Pons (tissue), 1 donor: ENCODE measurements around the gene CT45A5.
"Not testable (repeated sequence)": the region's sequence is repeated elsewhere in the genome, so short reads cannot be mapped to it uniquely, and the experiment has no call there.

Source experiments
- DNase-seq: peaks from one replicate; pipeline ENCODE4 v3.0.0-alpha.2; 2016; ENCODE audit warnings: low spot score

CT45A5 gene

DNA sequence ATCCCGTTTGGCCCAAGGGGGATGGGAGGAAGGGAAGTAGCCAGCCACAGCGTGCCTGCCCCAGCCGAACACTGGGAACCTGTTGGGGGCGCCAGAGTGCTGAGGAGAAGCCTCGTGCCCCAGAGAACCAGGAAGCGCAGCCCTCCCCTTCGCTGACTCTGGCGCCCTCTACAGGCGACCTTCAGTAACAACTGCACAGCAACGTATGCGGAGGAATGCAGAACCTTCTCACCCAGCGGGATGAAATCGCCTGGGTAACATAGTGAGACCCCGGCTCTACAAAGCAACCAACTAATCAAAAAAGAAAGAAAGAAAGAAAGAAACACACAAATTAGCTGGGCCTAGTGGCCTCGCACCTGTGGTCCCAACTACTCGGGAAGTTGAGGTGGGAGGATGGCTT is at the start of gene CT45A5:
Gene CT45A5, minus strand, starts transcription at position 101 of the 400 bp plus-strand sequence. CDS start 3,774 bp downstream, outside the sequence.
- DNase-seq, result not testable (repeated sequence)

DNA sequence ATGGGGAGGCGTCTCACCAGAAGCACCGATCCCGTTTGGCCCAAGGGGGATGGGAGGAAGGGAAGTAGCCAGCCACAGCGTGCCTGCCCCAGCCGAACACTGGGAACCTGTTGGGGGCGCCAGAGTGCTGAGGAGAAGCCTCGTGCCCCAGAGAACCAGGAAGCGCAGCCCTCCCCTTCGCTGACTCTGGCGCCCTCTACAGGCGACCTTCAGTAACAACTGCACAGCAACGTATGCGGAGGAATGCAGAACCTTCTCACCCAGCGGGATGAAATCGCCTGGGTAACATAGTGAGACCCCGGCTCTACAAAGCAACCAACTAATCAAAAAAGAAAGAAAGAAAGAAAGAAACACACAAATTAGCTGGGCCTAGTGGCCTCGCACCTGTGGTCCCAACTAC is 34.6 kb upstream of the CT45A5 start, which contains the start of gene CT45A2:
Gene CT45A2, minus strand, starts transcription at position 101 of the 400 bp plus-strand sequence. CDS start 3,747 bp downstream, outside the sequence.
- DNase-seq, result not testable (repeated sequence)

DNA sequence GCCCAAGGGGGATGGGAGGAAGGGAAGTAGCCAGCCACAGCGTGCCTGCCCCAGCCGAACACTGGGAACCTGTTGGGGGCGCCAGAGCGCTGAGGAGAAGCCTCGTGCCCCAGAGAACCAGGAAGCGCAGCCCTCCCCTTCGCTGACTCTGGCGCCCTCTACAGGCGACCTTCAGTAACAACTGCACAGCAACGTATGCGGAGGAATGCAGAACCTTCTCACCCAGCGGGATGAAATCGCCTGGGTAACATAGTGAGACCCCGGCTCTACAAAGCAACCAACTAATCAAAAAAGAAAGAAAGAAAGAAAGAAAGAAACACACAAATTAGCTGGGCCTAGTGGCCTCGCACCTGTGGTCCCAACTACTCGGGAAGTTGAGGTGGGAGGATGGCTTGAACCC is 17.4 kb upstream of the CT45A5 start, which contains the start of gene CT45A6:
Gene CT45A6, minus strand, starts transcription at position 101 of the 400 bp plus-strand sequence. CDS start 3,794 bp downstream, outside the sequence.
- not testable (repeated sequence) for DNase-seq

DNA sequence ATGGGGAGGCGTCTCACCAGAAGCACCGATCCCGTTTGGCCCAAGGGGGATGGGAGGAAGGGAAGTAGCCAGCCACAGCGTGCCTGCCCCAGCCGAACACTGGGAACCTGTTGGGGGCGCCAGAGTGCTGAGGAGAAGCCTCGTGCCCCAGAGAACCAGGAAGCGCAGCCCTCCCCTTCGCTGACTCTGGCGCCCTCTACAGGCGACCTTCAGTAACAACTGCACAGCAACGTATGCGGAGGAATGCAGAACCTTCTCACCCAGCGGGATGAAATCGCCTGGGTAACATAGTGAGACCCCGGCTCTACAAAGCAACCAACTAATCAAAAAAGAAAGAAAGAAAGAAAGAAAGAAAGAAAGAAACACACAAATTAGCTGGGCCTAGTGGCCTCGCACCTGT is 17.2 kb downstream of the CT45A5 start, which contains the start of gene CT45A3:
Gene CT45A3, minus strand, starts transcription at position 101 of the 400 bp plus-strand sequence. CDS start 3,747 bp downstream, outside the sequence.
- not testable (repeated sequence) for DNase-seq

DNA sequence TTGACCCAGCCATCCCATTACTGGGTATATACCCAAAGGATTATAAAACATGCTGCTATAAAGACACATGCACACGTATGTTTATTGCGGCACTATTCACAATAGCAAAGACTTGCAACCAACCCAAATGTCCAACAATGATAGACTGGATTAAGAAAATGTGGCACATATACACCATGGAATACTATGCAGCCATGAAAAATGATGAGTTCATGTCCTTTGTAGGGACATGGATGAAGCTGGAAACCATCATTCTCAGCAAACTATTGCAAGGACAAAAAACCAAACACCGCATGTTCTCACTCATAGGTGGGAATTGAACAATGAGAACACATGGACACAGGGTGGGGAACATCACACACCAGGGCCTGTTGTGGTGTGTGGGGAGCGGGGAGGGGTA is 40.6 kb downstream of the CT45A5 start:
- not testable (repeated sequence) for DNase-seq

- DNase-seq, result no peak
These were observed 44.0 kb downstream of the CT45A5 start for GRCh38 chrX:135741192-135741715.

DNA sequence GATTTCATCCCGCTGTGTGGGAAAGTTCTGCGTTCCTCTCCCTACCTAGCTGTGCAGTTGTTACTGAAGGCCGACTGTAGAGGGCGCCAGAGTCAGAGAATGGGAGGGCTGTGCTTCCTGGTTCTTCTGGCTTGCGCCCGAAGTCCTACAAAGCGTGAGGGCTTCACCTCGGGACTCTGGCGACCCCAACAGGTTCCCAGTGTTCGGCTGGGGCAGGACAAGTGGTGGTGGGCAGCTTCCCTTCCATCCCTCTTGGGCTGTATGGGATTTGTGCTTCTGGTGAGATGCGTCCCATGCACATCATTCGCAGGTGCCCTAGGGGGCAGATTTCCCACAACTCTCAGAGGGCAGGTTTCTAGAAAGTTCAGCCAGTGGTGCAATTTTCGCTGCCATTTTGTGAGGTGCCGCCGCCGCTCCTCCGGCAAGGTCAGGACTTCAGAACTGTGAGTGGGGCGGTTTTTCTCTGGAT is 44.6 kb downstream of the CT45A5 start:
- DNase-seq, result peak; percentile 2

GRCh38 chrX:135737366-135738071 is 47.8 kb downstream of the CT45A5 start:
- DNase-seq, result peak; percentile 5

- DNase-seq, result not testable (repeated sequence)
These were observed 50.6 kb downstream of the CT45A5 start for GRCh38 chrX:135734666-135735065.
